WTC11 (cell line): ENCODE results near the gene TUBB2A. TPM values are rescaled to one million over a fixed set of nuclear protein-coding genes. Genes with fewer than 3 reads are reported as not detected.
A peak's percentile ranks its signal among the peaks of the same experiment; 100 is the strongest.

Experiments used
- ATAC-seq: fragments of 200-7000 bp; cut with Tn5 transposase; 2 replicates; pipeline ENCODE4 v1.10.0; 2021; ENCODE audit warnings: mild to moderate bottlenecking, moderate library complexity
- CTCF ChIA-PET: fragments of 300-600 bp; sonication (Branson Sonifier 250); formaldehyde crosslinking; loops from one replicate; lab custom pipeline; 2021; ENCODE audit warnings: antibody characterized with exemption; lab: Charles Lee
- POLR2A ChIA-PET: fragments of 350-600 bp; sonication (Branson Sonifier 250); formaldehyde crosslinking; loops from one replicate; lab custom pipeline; 2021; ENCODE audit warnings: antibody characterized with exemption; lab: Charles Lee
- DNase-seq: peaks from one replicate; pipeline ENCODE4 v3.0.0; 2021; ENCODE audit warnings: low spot score
- H3K27ac Mint-ChIP-seq: 2 replicates; pipeline ENCODE4 v1.8.0; 2021; ENCODE audit warnings: mixed read lengths
- H3K27me3 Mint-ChIP-seq: 2 replicates; pipeline ENCODE4 v1.8.0; 2021; ENCODE audit warnings: low read depth, mild to moderate bottlenecking, moderate library complexity, mixed read lengths
- H3K36me3 Mint-ChIP-seq: 2 replicates; pipeline ENCODE4 v1.8.0; 2021; ENCODE audit warnings: mixed read lengths
- H3K4me1 Mint-ChIP-seq: 2 replicates; pipeline ENCODE4 v1.8.0; 2022; ENCODE audit warnings: mixed read lengths
- H3K4me3 Mint-ChIP-seq: 2 replicates; pipeline ENCODE4 v1.8.0; 2021; ENCODE audit warnings: mild to moderate bottlenecking, moderate library complexity, mixed read lengths
- H3K9me3 Mint-ChIP-seq: 2 replicates; pipeline ENCODE4 v1.8.0; 2021; ENCODE audit warnings: mixed read lengths
- CBFB ChIP-seq: sonication (generic); formaldehyde crosslinking; IDR thresholded peaks from 2 replicates; pipeline ENCODE4 v1.8.1; 2022; ENCODE audit warnings: mild to moderate bottlenecking, low read depth, missing genetic modification reagents
- GABPB1 ChIP-seq: sonication (generic); formaldehyde crosslinking; IDR thresholded peaks from 2 replicates; pipeline ENCODE4 v1.8.1; 2023; ENCODE audit warnings: mild to moderate bottlenecking, missing genetic modification reagents
- HMGA2 ChIP-seq: fragments of 250-450 bp; sonication (Bioruptor Pico); IDR thresholded peaks from 2 replicates; pipeline ENCODE4 v1.4.0; 2021; ENCODE audit warnings: mild to moderate bottlenecking, moderate library complexity
- JUN ChIP-seq: sonication (generic); formaldehyde crosslinking; IDR thresholded peaks from 2 replicates; pipeline ENCODE4 v1.8.0; 2023; ENCODE audit warnings: mild to moderate bottlenecking, missing genetic modification reagents
- NR3C1 ChIP-seq: sonication (generic); formaldehyde crosslinking; conservative IDR thresholded peaks from 2 replicates; pipeline ENCODE4 v1.8.1; 2023; ENCODE audit warnings: low read depth, mild to moderate bottlenecking, missing genetic modification reagents
- PRRX2 ChIP-seq: fragments of 250-450 bp; sonication (Bioruptor Pico); IDR thresholded peaks from 2 replicates; pipeline ENCODE4 v1.8.0; 2021; ENCODE audit warnings: mild to moderate bottlenecking
- SMAD3 ChIP-seq: sonication (generic); formaldehyde crosslinking; IDR thresholded peaks from 2 replicates; pipeline ENCODE4 v1.8.0; 2022; ENCODE audit warnings: missing genetic modification reagents, mild to moderate bottlenecking, borderline replicate concordance
- TP53 ChIP-seq: sonication (generic); formaldehyde crosslinking; IDR thresholded peaks from 2 replicates; pipeline ENCODE4 v1.8.1; 2023; ENCODE audit warnings: mild to moderate bottlenecking, missing genetic modification reagents
- ZNF396 ChIP-seq: fragments of 250-450 bp; sonication (Bioruptor Pico); IDR thresholded peaks from 2 replicates; pipeline ENCODE4 v1.8.0; 2021; ENCODE audit warnings: mild to moderate bottlenecking, moderate library complexity, borderline replicate concordance
- ZNF671 ChIP-seq: fragments of 250-450 bp; sonication (Bioruptor Pico); IDR thresholded peaks from 2 replicates; pipeline ENCODE4 v1.8.0; 2021; ENCODE audit warnings: mild to moderate bottlenecking
- total RNA-seq: library from RNA; stranded (reverse); gene quantifications from 3 replicates; pipeline ENCODE4 v1.2.3, GENCODE V29; 2021
- TF ChIP-seq, protein P1 (sequence below): sonication (generic); formaldehyde crosslinking; IDR thresholded peaks from 2 replicates; pipeline ENCODE4 v1.8.0; 2022; ENCODE audit warnings: mild to moderate bottlenecking, missing genetic modification reagents
- TF ChIP-seq, protein P2 (sequence below): sonication (generic); formaldehyde crosslinking; IDR thresholded peaks from 2 replicates; pipeline ENCODE4 v1.8.0; 2022; ENCODE audit warnings: missing genetic modification reagents
- TF ChIP-seq, protein P3 (sequence below): sonication (generic); formaldehyde crosslinking; IDR thresholded peaks from 2 replicates; pipeline ENCODE4 v1.8.0; 2022; ENCODE audit warnings: mild to moderate bottlenecking, missing genetic modification reagents
- TF ChIP-seq, protein P4 (sequence below): sonication (generic); formaldehyde crosslinking; IDR thresholded peaks from 2 replicates; pipeline ENCODE4 v1.8.1; 2023; ENCODE audit warnings: mild to moderate bottlenecking, missing genetic modification reagents, moderate library complexity
- TF ChIP-seq, protein P5 (sequence below): sonication (generic); formaldehyde crosslinking; IDR thresholded peaks from 2 replicates; pipeline ENCODE4 v1.8.1; 2022; ENCODE audit warnings: mild to moderate bottlenecking, moderate library complexity, missing genetic modification reagents

The TUBB2A gene
- total RNA-seq, 1 experiment from 2014 or later = 357 TPM

DNA sequence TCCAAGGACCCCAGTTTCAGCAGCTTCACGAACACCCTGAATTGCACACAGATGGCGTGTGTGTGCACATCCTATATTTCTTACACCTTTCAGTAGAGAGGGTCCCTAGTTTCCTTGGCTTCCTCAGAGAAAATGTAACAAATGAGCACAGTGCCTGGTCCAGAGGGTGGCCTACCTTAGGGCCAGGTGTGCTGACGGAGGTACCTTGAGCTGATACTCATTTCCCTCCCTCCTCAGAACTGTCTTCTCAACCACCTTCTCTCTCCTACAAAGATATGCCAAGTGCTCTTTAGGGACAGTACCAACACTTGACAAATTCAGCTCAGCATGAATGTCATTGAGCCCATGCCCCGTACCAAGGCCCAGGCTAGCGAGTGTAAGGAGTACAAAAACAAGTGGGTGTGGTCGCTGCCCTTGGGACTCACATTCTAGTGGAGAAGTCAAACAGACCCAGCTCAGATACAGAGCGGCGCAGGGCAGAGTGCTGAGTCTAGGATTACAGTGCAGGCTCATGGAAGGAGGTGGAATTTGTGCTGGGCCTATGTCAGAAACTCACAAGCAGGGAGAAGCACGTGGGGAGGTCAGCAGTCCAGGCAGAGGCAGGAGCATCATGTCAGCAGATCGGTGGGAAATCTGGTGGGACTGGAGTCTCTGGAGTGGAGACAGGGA is 48.5 kb downstream of the TUBB2A start:
- H3K36me3 Mint-ChIP-seq = peaks cover 50% of the 10 kb centered on the region
- ATAC-seq (no peak), DNase-seq (no peak)
- POLR2A ChIA-PET = no interaction called here
- no peaks in the 10 kb centered on the region for H3K4me1 Mint-ChIP-seq
- peak overlapping the region; percentile 89 for H3K27ac Mint-ChIP-seq
- no peaks in the 10 kb centered on the region for H3K27me3 Mint-ChIP-seq
- no peaks in the 10 kb centered on the region for H3K9me3 Mint-ChIP-seq
- CTCF ChIA-PET = no interaction called here
- no peak overlapping the region for H3K4me3 Mint-ChIP-seq
- TF ChIP-seq GABPB1 (no peak), NR3C1 (CRISPR knock-in tag) (no peak), PRRX2 (CRISPR knock-in tag) (no peak), ZNF671 (no peak), HMGA2 (CRISPR knock-in tag) (no peak), TP53 (CRISPR knock-in tag) (no peak), JUN (CRISPR knock-in tag) (no peak), CBFB (CRISPR knock-in tag) (no peak), SMAD3 (CRISPR knock-in tag) (no peak), ZNF396 (CRISPR knock-in tag) (no peak)
- TF ChIP-seq, protein P1, sequence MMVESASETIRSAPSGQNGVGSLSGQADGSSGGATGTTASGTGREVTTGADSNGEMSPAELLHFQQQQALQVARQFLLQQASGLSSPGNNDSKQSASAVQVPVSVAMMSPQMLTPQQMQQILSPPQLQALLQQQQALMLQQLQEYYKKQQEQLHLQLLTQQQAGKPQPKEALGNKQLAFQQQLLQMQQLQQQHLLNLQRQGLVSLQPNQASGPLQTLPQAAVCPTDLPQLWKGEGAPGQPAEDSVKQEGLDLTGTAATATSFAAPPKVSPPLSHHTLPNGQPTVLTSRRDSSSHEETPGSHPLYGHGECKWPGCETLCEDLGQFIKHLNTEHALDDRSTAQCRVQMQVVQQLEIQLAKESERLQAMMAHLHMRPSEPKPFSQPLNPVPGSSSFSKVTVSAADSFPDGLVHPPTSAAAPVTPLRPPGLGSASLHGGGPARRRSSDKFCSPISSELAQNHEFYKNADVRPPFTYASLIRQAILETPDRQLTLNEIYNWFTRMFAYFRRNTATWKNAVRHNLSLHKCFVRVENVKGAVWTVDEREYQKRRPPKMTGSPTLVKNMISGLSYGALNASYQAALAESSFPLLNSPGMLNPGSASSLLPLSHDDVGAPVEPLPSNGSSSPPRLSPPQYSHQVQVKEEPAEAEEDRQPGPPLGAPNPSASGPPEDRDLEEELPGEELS = no peak
- TF ChIP-seq, protein P2, sequence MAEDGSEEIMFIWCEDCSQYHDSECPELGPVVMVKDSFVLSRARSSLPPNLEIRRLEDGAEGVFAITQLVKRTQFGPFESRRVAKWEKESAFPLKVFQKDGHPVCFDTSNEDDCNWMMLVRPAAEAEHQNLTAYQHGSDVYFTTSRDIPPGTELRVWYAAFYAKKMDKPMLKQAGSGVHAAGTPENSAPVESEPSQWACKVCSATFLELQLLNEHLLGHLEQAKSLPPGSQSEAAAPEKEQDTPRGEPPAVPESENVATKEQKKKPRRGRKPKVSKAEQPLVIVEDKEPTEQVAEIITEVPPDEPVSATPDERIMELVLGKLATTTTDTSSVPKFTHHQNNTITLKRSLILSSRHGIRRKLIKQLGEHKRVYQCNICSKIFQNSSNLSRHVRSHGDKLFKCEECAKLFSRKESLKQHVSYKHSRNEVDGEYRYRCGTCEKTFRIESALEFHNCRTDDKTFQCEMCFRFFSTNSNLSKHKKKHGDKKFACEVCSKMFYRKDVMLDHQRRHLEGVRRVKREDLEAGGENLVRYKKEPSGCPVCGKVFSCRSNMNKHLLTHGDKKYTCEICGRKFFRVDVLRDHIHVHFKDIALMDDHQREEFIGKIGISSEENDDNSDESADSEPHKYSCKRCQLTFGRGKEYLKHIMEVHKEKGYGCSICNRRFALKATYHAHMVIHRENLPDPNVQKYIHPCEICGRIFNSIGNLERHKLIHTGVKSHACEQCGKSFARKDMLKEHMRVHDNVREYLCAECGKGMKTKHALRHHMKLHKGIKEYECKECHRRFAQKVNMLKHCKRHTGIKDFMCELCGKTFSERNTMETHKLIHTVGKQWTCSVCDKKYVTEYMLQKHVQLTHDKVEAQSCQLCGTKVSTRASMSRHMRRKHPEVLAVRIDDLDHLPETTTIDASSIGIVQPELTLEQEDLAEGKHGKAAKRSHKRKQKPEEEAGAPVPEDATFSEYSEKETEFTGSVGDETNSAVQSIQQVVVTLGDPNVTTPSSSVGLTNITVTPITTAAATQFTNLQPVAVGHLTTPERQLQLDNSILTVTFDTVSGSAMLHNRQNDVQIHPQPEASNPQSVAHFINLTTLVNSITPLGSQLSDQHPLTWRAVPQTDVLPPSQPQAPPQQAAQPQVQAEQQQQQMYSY = no peak
- TF ChIP-seq, protein P3, sequence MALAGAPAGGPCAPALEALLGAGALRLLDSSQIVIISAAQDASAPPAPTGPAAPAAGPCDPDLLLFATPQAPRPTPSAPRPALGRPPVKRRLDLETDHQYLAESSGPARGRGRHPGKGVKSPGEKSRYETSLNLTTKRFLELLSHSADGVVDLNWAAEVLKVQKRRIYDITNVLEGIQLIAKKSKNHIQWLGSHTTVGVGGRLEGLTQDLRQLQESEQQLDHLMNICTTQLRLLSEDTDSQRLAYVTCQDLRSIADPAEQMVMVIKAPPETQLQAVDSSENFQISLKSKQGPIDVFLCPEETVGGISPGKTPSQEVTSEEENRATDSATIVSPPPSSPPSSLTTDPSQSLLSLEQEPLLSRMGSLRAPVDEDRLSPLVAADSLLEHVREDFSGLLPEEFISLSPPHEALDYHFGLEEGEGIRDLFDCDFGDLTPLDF (CRISPR knock-in tag) = no peak
- TF ChIP-seq, protein P4, sequence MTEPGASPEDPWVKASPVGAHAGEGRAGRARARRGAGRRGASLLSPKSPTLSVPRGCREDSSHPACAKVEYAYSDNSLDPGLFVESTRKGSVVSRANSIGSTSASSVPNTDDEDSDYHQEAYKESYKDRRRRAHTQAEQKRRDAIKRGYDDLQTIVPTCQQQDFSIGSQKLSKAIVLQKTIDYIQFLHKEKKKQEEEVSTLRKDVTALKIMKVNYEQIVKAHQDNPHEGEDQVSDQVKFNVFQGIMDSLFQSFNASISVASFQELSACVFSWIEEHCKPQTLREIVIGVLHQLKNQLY (CRISPR knock-in tag) = no peak
- TF ChIP-seq, protein P5, sequence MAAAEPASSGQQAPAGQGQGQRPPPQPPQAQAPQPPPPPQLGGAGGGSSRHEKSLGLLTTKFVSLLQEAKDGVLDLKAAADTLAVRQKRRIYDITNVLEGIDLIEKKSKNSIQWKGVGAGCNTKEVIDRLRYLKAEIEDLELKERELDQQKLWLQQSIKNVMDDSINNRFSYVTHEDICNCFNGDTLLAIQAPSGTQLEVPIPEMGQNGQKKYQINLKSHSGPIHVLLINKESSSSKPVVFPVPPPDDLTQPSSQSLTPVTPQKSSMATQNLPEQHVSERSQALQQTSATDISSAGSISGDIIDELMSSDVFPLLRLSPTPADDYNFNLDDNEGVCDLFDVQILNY (CRISPR knock-in tag) = no peak

Other genes starting within 250 kb of the TUBB2A start
- 28.0 to 33.7 TPM (median 32.9 TPM) in 3 replicates for gene SERPINB6, start 186.0 kb downstream of the TUBB2A start, total RNA-seq
- gene NQO2, start 157.7 kb downstream of the TUBB2A start, total RNA-seq = 119 to 152 TPM (median 150 TPM) in 3 replicates
- 8.7 to 11.8 TPM (median 11.3 TPM) in 3 replicates for gene RIPK1, start 89.0 kb downstream of the TUBB2A start, total RNA-seq
- 29.7 to 45.5 TPM (median 43.2 TPM) in 3 replicates for gene BPHL, start 38.8 kb downstream of the TUBB2A start, total RNA-seq
- 591 to 627 TPM (median 616 TPM) in 3 replicates for gene TUBB2B, start 70.1 kb upstream of the TUBB2A start, total RNA-seq
- gene PSMG4, start 101.4 kb upstream of the TUBB2A start, total RNA-seq = 30.2 to 38.2 TPM (median 32.5 TPM) in 3 replicates